Measurements from ENCODE around the gene THSD8.

- TF ChIP-seq CTCF (IDR thresholded peaks at IDR 0.05; ENCODE audit: low read length) (no peak), EZH2phosphoT487 (IDR thresholded peaks at IDR 0.05; ENCODE audit: low read length) (no peak)
These were observed 4.6 kb downstream of the THSD8 start, which contains the start of gene RNASEH2A for GRCh38 chr19:12806242-12807081.
